ENCODE results near the gene SIRT6. TPM values are rescaled to one million over a fixed set of nuclear protein-coding genes. Genes with fewer than 3 reads are reported as not detected.
"Not testable (repeated sequence)": the region's sequence is repeated elsewhere in the genome, so short reads cannot be mapped to it uniquely, and the experiment has no call there.

Gene SIRT6
- total RNA-seq, 1 donor from 2014 or later: 14.9 TPM

DNA sequence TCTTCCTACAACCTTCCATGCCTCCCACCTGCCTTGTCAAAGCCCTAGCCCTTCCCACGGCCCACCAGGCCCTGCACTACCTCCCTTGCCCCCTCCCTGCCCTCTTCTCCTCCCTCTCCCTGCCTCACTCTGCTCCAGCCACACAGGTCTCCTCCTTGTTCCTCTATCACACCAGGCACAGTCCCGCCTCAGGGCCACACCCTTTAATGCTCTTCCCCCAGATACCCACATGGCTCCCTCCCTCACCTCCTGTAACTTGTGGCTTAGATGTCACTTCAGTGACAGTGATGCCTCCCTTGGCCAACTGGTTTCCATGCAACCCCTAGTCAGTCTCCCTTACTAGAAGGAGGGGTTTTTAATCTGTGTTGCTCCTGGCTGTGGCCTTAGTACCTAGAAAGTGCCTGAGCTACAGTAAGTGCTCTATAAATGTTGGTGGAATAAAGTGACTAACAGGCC, 1.3 kb downstream of the SIRT6 start:
- intact Hi-C loops (cut with DNase I): loop anchor here (5.0 kb wide), 1 partner anchor 194 kb away; the partner anchor contains the start of gene EEF2
- DNase-seq (ENCODE audit: low spot score): no peak

DNA sequence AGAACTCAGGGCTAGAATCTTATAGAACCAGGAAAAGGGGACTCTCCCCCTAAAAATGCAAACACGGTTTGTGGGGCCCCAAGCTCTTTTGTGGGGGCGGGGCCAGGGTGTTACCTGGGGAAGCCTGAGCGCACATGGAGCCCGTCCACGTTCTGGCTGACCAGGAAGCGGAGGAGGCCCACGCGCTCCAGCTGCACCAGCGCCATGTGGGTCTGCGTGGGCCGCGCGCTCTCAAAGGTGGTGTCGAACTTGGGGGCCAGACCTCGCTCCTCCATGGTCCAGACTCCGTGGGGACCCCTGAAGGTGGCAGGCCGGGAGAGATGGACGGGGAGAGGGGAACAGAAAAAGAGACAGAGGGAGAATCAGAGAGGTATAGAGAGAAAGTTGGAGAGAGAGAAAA, 3.4 kb downstream of the SIRT6 start:
- DNase-seq (ENCODE audit: low spot score): no peak
- intact Hi-C loops (cut with DNase I): no loop called here

DNA sequence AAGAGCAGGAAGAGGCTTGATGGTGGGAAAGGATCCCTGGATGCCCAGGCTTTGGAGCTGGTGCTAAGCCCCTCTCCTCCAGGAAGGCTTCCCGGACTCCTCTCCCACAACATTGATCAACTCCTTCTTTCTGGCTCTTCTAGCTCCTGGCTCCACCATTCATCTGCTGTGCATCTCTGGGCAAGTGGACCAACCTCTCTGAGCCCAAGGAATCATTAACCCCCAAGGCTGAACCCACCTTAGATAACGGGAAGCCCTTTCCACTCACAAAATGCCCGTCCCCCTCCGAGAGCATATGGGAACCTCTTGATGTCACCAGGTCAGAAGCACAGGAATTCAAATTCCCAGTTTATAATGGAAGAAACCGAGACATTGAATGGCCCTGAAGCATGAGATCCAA, 5.2 kb downstream of the SIRT6 start:
- intact Hi-C loops (cut with DNase I): no loop called here
- no peak for DNase-seq (ENCODE audit: low spot score)

DNA sequence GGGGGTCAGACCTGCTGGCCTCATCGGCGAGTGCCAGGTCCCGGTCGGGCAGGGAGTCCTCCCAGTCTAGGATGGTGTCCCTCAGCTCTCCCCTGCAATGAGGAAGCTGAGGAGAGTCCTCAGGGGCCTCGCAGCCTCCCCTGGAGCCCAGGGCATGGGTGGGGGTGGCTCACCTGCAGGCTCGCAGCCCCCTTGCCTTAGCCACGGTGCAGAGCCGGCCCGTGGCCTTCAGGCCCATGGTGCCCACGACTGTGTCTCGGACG, 6.8 kb downstream of the SIRT6 start:
- no peak for DNase-seq (ENCODE audit: low spot score)
- intact Hi-C loops (cut with DNase I): no loop called here

DNA sequence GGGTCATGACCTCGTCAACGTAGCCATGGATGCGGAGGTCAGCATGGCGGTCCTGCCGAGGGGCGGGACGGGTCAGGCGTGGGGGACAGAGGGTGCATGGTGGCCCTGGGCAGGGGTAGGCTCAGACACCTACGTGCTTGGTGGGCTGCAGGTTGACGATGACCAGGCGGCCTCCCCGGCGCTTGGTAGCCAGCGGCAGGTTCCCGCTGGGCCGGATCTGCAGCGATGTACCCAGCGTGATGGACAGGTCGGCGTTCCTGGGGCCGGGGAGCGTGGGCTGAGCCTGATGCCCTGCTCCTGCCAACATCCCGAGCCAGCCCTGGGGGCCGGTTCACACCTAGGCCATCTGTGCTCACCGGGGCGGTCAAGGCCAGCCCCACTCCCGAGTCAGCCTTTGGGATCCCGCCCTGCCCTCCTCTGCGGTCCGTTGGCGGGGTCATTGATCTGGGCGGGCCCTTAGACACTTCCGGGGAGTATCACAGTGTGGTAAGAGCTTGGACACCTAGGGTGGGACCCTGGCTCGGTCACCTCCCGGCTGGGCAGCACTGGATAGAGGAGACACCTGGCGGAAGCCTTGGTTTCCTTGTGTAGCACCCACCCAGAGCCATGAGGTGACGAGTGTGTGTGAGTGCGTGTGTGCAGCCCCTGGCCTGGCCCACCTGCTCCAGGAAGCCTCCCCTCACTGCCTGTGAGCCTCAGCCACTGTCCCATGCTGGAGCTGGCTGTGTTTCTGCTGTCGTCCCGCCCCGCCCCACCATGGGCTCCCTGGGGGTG, 7.3 kb downstream of the SIRT6 start:
- intact Hi-C loops (cut with DNase I): no loop called here
- DNase-seq (ENCODE audit: low spot score): no peak

DNA sequence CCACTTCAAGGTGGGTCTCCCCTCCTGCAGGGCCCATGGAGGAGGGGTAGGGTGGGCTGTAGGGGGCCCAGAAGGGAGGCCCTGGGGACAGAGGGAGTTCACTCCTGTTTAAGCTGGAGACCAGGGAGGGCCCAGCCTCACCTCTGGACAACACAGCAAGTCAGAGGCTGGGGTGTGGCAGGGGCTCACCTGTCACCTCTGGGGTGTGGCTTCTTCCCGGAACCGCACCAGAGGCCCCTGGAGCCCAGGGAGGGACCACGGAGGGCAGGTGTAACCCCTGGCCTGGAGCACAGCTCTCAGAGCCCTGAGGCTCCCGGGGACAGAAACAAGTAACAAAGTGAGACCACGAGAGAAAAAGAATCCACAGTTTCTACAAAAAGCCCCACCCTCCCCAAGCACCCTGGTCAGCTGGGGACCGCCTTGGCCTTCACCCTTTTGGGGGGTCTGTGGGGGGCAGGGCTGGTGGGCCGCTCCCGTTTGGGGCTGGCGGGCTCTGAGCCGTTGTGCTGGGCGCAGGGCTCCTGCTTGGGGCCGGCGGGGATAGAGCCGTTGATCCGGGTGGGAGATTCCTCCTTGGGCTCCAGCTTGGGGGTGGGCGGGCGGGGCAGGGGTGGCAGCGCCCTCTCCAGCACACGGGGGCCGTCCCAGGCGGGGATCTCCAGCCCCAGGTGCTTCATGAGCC, 8.0 kb downstream of the SIRT6 start:
- DNase-seq (ENCODE audit: low spot score): no peak
- intact Hi-C loops (cut with DNase I): no loop called here

DNA sequence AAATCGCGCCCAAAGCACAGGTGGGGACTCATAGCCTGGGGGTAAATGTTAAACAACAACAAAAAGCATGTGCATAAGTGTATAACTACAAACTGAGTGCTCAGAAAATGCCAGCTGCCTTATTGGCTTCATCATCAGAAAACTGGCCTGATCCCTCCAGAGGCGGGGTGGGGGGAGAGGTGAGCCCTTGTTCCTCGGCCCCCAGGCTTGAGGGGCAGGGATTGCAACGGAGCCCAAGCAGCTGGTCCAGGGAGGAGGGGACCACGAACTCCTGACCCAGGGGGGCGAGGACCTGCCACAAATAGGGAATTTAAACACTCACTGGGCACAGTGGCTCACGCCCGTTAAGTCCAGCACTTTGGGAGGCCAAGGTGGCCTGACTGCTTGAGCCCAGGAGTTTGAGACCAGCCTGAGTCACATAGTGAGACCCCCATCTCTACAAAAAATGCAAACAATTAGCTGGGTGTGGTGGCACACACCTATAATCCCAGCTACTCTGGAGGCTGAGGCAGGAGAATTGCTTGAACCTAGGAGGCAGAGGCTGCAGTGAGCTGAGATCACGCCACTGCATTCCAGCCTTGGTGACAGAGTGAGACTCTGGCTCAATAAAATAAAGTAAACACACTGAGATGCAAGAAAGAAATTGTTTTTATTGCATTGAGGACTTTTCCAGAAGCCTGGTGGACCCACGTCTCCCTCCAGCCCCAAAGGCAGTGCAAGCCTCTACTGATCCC, 8.7 kb downstream of the SIRT6 start:
- no peak for DNase-seq (ENCODE audit: low spot score)
- intact Hi-C loops (cut with DNase I): no loop called here

DNA sequence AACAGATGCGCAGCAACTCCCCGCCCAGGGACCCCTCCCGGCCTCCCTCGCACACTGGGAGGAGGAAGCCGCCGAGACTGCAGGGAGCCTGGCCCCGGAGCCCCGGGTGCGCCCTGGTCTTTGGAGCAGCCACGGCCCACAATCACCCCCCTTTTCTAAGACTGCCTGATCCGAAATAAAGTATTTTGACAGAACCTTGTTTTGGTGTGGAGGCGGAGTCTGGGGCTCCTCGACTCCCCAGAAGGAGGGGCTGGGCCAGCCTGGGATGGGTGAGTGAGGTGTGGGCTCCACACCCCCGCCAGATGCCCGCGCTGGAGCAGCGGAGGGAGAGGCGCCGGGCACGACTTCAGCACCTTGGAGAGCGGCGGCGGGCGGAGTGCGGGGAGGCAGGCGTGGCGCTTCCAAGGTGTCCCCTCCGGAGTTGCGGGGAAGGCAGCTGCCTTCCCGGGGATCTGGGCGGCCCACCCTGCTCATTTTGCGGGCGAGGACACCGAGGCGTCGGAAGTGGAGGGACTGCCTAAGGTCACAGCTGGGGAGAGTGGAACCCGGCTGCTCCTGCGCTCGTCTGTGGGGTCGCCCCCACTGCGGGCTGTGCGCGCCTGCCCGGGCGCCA, 9.4 kb downstream of the SIRT6 start:
- intact Hi-C loops (cut with DNase I): no loop called here
- DNase-seq (ENCODE audit: low spot score): no peak

DNA sequence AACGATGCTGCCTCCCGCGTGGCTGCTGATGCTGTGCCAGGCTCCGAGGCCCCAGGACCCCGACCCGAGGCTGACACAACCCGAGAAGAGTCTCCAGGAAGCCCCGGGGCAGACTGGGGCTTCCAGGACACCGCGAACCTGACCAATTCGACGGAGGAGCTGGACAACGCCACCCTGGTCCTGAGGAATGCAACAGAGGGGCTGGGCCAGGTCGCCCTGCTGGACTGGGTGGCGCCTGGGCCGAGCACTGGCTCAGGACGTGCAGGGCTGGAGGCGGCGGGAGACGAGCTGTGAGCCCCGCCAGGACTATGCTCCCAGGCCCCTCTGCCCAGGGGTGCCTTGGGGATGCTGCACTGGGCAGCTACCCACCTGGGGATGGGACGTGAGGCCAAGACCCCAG, 10.7 kb downstream of the SIRT6 start:
- DNase-seq (ENCODE audit: low spot score): no peak
- intact Hi-C loops (cut with DNase I): no loop called here

DNA sequence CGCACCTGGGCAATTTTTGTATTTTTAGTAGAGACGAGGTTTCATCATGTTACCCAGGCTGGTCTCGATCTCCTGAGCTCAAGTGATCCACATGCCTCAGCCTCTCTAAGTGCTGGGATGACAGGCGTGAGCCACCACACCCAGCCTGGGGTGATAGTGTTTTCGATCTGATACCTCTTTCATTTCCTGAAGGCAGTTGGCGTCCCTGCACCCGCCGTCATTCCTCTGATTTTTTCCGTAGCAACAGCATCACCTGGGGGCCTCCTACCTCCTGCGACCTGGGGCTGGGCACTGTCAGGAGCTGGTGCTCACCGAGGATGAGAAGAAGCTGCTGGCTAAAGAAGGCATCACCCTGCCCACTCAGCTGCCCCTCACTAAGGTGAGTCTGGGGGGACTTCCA, 18.1 kb downstream of the SIRT6 start:
- DNase-seq (ENCODE audit: low spot score): no peak
- intact Hi-C loops (cut with DNase I): no loop called here

DNA sequence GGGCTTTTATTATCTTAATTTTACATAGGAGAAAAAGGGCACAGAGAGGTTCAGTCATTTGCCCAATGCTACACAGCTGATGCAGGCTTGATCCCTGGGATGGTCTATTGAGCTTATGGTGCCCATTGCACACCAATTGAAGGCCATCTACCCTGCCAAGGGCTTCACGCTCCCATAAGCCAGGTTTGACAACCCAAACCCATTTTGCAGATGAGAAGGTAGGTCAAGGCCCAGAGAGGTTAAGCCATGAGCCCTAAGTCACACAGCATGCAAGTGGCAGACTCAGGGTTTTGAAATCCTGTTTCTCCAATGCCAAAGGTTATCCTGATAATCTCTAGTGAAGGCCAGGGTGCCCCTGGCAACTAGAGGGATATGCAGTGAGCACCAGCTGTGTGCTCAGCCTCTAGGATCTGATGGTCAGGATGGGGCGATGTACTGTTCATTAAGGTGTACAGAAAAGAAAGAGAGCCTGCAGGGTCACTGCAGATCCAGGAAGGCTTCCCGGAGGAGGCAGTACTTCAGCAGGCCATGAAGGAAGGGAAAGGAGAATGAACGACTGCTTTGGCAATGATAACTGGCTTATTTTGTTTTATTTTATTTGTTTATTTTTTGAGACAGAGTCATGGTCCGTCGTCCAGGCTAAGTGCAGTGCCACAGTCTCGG, 20.8 kb downstream of the SIRT6 start:
- intact Hi-C loops (cut with DNase I): no loop called here
- DNase-seq (ENCODE audit: low spot score): no peak

DNA sequence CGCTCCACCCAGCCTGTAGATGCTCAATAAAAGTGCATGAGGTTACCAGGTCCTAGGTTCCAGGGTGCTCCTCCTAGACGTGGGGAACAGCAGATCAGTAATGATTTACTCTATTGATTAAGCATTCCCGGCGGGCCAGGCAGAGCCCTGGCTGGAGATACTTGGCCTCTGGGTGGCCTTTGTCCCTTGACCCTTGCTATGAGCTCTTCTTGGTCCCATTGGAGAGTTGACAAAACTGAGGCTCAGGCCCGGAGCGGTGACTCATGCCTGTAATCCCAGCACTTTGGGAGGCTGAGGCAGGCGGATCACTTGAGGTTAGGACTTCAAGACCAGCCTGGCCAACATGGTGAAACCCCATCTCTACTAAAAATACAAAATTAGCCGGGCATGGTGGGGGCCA, 24.4 kb downstream of the SIRT6 start:
- DNase-seq (ENCODE audit: low spot score): not testable (repeated sequence)

DNA sequence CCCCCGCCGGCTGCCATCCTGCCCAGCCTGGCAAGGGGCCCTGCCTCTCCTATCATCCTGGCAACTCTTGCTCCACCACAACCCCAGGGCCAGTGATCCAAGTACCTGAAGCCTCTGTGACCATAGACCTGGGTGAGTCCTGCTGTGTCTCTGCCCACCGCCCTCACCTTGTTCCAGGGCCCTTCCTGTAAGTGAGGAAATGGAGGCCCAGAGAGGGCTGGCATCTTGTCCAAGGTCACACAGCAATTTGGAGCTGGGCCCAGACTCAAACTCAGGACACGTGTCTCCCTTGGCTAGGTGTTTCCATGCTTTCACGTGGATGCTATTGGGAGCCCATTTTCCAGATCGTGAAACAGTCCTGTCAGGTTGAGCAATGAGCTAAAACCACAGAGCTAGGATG, 25.2 kb downstream of the SIRT6 start:
- intact Hi-C loops (cut with DNase I): no loop called here
- DNase-seq (ENCODE audit: low spot score): no peak

More for the DNA sequence above, 24.4 kb downstream of the SIRT6 start:
- intact Hi-C loops (cut with DNase I): not testable (repeated sequence)

DNA sequence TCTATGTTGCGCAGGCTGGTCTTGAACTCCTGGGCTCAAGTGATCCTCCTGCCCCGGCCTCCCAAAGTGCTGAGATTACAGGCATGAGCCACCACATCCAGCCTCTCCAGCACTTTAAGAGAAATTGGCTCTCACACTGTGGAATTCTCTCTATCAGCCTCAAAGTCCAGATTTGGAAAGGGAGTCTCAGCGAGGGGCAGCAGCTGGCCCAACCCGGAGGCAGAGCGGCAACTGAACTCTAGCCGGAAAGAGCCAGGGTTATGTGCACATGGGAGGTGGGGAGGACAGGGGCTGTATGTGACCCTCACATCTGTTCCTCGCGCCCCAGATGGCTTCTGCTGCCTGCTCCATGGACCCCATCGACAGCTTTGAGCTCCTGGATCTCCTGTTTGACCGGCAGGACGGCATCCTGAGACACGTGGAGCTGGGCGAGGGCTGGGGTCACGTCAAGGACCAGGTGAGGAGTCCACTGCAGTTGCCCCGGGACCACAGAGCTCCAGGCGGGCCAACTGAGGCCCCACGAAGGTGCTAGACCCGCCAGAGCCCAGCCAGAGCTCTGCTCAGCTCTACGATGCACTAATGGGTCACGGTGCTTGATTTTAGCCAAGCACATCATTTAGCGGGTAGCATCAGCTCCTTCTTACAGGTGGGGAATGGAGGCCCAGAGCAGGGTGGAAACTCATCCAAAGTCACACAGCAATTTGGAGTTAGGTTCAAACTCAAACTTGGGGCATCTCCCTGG, 27.6 kb downstream of the SIRT6 start:
- no peak for DNase-seq (ENCODE audit: low spot score)
- intact Hi-C loops (cut with DNase I): no loop called here

DNA sequence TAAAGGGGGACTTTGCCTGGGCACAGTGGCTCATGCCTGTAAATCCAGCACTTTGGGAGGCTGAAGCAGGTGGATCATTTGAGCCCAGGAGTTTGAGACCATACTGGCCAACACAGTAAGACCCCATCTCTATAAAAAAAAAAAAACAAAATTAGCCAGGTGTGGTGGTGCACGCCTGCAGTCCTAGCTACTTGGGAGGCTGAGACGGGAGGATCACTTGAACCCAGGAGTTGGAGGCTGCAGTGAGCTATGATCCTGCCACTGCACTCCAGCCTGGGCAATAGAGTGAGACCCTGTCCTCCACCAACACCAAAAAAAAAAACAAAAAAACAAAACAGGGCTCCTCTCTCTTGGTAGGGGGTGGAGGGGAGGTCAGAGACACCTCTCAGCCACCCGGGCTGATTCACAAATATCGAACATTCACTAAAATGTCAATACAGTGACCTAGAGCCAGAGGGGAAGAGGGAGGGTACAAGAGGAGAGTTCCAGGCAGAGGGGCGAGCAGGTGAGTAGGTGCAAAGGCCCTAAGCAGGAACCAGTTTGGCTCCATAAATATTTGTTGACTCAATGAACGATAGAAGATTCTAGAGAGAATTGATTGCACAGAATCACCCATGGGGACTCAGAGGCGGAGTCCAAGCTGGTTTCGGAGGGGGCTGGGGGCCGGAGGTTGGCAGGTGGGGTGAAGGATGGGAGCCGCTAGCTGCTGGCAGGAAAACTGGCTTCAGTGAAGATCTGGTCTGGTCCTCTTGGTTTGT, 29.9 kb downstream of the SIRT6 start:
- DNase-seq (ENCODE audit: low spot score): no peak

DNA sequence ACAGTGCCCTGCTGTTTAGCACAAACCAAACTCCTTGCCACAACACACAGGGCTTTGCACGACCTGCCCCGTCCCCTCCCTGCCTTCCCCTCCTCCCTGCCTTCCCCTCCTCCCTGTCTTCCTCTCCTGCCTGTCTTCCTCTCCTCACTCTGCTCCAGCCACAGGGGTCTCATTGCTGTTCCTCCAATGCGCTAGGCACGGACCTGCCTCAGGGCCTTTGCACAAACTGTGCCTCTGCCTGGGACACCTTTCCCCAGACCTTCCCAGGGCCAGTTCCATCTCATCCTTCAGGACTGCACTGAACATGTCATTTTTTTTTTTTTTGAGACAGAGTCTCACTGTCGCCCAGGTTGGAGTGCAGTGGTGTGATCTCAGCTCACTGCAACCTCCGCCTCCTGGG, 30.7 kb downstream of the SIRT6 start:
- no peak for DNase-seq (ENCODE audit: low spot score)
- intact Hi-C loops (cut with DNase I): no loop called here

More for the DNA sequence above, 29.9 kb downstream of the SIRT6 start:
- intact Hi-C loops (cut with DNase I): no loop called here

DNA sequence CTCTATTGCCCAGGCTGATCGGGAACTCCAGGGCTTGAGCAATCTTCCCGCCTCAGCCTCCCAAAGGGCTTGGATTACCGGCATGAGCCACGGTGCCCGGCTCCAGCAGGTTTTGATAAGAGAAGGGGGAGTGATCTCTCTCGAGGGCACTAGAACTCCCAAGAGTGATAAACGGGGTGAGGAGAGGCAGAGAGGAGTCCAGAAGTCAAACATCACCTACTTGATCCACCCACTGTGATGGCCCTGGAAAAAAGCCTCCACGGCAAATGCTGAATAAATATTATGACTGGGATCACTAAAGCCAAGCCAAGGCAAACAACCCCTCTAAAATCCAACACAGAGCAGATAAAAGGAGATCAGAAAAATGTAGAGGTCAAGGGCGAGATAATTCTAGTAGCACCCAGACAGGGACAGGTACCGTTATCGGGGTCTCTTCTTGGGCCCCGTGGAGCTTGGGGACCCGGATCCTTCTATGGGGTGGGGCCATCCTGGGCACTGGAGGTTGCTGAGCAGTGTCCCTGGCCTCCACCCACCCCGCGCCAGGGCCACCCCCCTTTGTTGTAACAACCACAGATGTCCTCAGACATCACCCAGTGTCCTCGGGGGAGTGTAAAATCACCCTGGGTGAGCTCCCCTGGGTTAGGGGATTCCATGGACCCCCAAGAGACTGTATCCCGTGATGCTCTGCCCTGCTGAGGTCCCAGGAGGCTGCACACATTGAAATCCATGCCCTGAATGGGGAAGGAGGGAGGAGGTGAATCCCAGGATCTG, 32.7 kb downstream of the SIRT6 start:
- intact Hi-C loops (cut with DNase I): no loop called here
- no peak for DNase-seq (ENCODE audit: low spot score)
